Spleen (tissue), 11 donors: ENCODE results near the gene NECTIN3. TPM values are rescaled to one million over a fixed set of nuclear protein-coding genes. Genes with fewer than 3 reads are reported as not detected.

Experiments
- DNase-seq: peaks from one replicate; pipeline ENCODE4 v3.0.0-alpha.2; 2020
- H3K27ac ChIP-seq, 8 donors: fragments of 200-600 bp; sonication (generic) in 7 of 8; 1 replicate in 4 of 8; 2 replicates in 4 of 8; pipeline versions ENCODE4 v1.5.0 to v1.8.0; 2016 to 2021; ENCODE audit warnings: inconsistent platforms in 4 of 8, mild to moderate bottlenecking in 4 of 8, moderate library complexity in 1 of 8
- H3K27me3 ChIP-seq, 7 donors: fragments of 200-600 bp; sonication (generic) in 6 of 7; replicated peaks in 1 of 7; 1 replicate in 4 of 7; 2 replicates in 3 of 7; pipeline versions ENCODE4 v1.5.0 to v1.8.0; 2016 to 2021; ENCODE audit warnings: inconsistent platforms in 3 of 7, mild to moderate bottlenecking in 1 of 7
- H3K36me3 ChIP-seq, 6 donors: fragments of 200-600 bp; sonication (generic) in 5 of 6; 1 replicate in 4 of 6; 2 replicates in 2 of 6; pipeline versions ENCODE4 v1.5.0 to v1.8.0; 2016 to 2021; ENCODE audit warnings: inconsistent platforms in 2 of 6
- H3K4me1 ChIP-seq, 6 donors: fragments of 200-600 bp; sonication (generic) in 5 of 6; 1 replicate in 3 of 6; 2 replicates in 3 of 6; pipeline versions ENCODE4 v1.5.0 to v1.8.0; 2016 to 2021; ENCODE audit warnings: inconsistent platforms in 3 of 6
- H3K4me3 ChIP-seq, 8 donors: fragments of 200-600 bp; sonication (generic) in 7 of 8; 1 replicate in 4 of 8; 2 replicates in 4 of 8; pipeline versions ENCODE4 v1.5.0 to v1.8.0; 2016 to 2021; ENCODE audit warnings: inconsistent platforms in 4 of 8, mild to moderate bottlenecking in 4 of 8, moderate library complexity in 2 of 8
- H3K9me3 ChIP-seq, 8 donors: fragments of 200-600 bp; sonication (generic) in 7 of 8; 1 replicate in 4 of 8; 2 replicates in 4 of 8; pipeline versions ENCODE4 v1.5.0 to v1.8.0; 2016 to 2021; ENCODE audit warnings: inconsistent platforms in 4 of 8
- POLR2A ChIP-seq, 3 donors: fragments of 450-650 bp; IDR thresholded peaks; one replicate each; pipeline ENCODE4 v1.5.1; 2017; ENCODE audit warnings: antibody characterized with exemption in 3 of 3, mild to moderate bottlenecking in 1 of 3
- POLR2AphosphoS5 ChIP-seq, 3 donors: sonication (generic); formaldehyde crosslinking; IDR thresholded peaks; one replicate each; pipeline ENCODE4 v1.5.1; 2017; ENCODE audit warnings: antibody characterized with exemption in 3 of 3
- WGBS, 5 donors: extraction: QIAGEN DNeasy Blood & Tissue Kit in 3 of 5; methylation state at CpG; one replicate each; pipeline versions ENCODE4 v1.1.5 to v1.1.7; 2013 to 2018; 5-methylcytosine and 5-hydroxymethylcytosine counted together
- intact Hi-C: fragments of 100-400 bp; cut with DNase I; formaldehyde crosslinking; loops from one replicate; pipeline ENCODE4 v1.15.0; 2023; ENCODE audit warnings: low total_unique reads
- polyA plus RNA-seq, 3 donors: library from polyadenylated mRNA; stranded (reverse); fragments of 200-250 nt; gene quantifications; one replicate each; pipeline ENCODE4 v1.2.1, GENCODE V29; 2013
- total RNA-seq, 7 donors: library from RNA; depleted of rRNA in 3 of 7; stranded (reverse); fragments of >200 nt in 3 of 7; fragmentation: NEBNext Ultra II Directional in 4 of 7; extraction: Animal tissue kit (Norgen Biotek cat#: 25700) in 4 of 7; gene quantifications; one replicate each; pipeline versions ENCODE4 v1.1.0 to v1.2.1, GENCODE V29; 2016 to 2021
- TF ChIP-seq, protein P1 (sequence below), 11 experiments: fragments of 200-600 bp in 7 of 11; fragments of 450-650 bp in 4 of 11; sonication (generic) in 4 of 11; IDR thresholded peaks in 8 of 11; conservative IDR thresholded peaks in 3 of 11; 1 replicate in 7 of 11; 2 replicates in 4 of 11; pipeline versions ENCODE4 v1.4.0 to v1.8.0; 2016 to 2021; ENCODE audit warnings: antibody characterized with exemption in 11 of 11, inconsistent platforms in 4 of 11, mild to moderate bottlenecking in 1 of 11
- donor health status: healthy with polysubstance abuse.
- donor health status: DM: no; HTN: no; CAD: no; lungs with moderate emphysema.
- donor health status: DM: no; HTN: no; CAD: no.
- donor health status: Bipolar disorder and iron deficiency.
- donor health status: healthy.
- donor health status: DM: no; HTN: no; CAD: no.
- donor health status: DM: yes; HTN: yes; CAD: no.

Gene NECTIN3
- total and polyA plus RNA-seq, 10 donors = 0.43 to 12.5 (median 7.3) TPM

DNA sequence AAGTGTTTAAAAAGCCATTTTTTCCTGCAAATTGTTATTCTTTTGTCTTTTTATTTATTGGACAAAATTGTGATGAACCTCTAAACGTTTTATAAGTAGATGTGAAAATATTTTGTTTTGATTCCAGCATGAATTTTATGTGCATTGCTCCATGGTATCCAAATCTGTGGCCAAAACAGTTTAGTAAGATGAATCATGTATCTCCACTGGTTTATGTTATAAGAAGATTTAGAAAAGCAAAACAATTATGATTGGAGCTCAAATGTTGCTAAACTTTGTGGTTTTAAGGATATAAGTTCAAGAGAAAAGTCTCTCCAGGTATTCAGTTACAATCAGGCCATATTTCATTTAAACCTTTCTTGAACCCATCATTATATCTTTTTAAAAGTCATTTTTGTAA lies 80.9 kb downstream of the NECTIN3 start:
- TF ChIP-seq POLR2A (IDR thresholded peaks at IDR 0.05) (no peak), POLR2AphosphoS5 (IDR thresholded peaks at IDR 0.05) (no peak)
- TF ChIP-seq, protein P1, sequence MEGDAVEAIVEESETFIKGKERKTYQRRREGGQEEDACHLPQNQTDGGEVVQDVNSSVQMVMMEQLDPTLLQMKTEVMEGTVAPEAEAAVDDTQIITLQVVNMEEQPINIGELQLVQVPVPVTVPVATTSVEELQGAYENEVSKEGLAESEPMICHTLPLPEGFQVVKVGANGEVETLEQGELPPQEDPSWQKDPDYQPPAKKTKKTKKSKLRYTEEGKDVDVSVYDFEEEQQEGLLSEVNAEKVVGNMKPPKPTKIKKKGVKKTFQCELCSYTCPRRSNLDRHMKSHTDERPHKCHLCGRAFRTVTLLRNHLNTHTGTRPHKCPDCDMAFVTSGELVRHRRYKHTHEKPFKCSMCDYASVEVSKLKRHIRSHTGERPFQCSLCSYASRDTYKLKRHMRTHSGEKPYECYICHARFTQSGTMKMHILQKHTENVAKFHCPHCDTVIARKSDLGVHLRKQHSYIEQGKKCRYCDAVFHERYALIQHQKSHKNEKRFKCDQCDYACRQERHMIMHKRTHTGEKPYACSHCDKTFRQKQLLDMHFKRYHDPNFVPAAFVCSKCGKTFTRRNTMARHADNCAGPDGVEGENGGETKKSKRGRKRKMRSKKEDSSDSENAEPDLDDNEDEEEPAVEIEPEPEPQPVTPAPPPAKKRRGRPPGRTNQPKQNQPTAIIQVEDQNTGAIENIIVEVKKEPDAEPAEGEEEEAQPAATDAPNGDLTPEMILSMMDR (IDR thresholded peaks at IDR 0.05 in 8 of 11, conservative IDR thresholded peaks at IDR 0.05 in 3 of 11) = no peak
- intact Hi-C loops = no loop called here
- Histone ChIP-seq H3K27ac (no peak overlapping the region), H3K9me3 (no peaks in the 10 kb centered on the region), H3K36me3 (peaks cover 0 to 5% (median 0%) of the 10 kb centered on the region in 6 donors), H3K4me3 (no peak overlapping the region), H3K4me1 (no peaks in the 10 kb centered on the region), H3K27me3 (no peaks in the 10 kb centered on the region)
- no peak for DNase-seq
- WGBS, 5 donors = 37 to 52% (median 42%) methylated on average over 1 of the region's 1 CpG

DNA sequence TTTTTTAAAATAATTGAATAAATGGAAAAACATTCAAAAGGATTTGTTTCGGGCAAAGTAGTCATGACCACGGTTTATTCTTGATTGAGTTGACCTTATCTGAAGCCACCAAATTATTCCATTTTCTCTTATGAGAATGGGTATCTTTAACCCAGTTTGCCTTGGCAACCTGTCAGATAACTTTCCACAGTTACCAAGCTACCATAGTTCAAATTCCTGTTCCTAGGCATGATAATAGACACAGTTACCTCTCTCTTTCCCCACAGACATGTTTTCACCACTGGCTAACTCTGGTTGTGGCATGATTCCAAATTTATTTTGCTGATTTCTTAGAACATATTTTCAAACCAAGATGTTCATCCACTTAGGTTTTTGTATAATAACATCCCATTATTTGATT lies 84.9 kb downstream of the NECTIN3 start:
- intact Hi-C loops = no loop called here
- no peaks in the 10 kb centered on the region for H3K9me3 ChIP-seq
- H3K36me3 ChIP-seq = peaks cover 0 to 5% (median 0%) of the 10 kb centered on the region in 6 donors
- H3K27me3 ChIP-seq = no peaks in the 10 kb centered on the region
- TF ChIP-seq, protein P1 (IDR thresholded peaks at IDR 0.05 in 8 of 11, conservative IDR thresholded peaks at IDR 0.05 in 3 of 11) = no peak
- no peak for TF ChIP-seq POLR2A (IDR thresholded peaks at IDR 0.05)
- no peak for TF ChIP-seq POLR2AphosphoS5 (IDR thresholded peaks at IDR 0.05)
- no peak overlapping the region for H3K27ac ChIP-seq
- H3K4me3 ChIP-seq = no peak overlapping the region
- 91 to 98% (median 94%) methylated on average over 2 of the region's 2 CpGs for WGBS, 5 donors
- no peak for DNase-seq
- H3K4me1 ChIP-seq = no peaks in the 10 kb centered on the region

DNA sequence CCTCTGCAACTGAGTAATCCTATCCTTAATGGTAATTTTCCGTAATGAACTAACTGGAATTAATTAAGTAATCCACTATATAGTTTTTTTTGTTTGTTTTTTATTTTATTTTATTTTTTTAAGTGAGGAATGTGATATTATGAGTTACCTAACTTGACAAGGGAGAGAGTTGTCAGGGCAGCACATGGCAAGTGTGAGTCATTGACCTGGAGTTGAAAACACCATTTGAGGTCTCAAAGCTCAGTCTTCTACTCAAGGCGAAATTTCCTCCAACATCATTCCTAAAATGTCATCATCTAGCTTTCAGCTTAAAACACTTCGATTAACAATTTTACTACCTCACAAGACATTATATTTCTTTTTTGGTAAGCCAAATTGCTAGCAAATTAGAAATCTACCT lies 87.8 kb downstream of the NECTIN3 start:
- H3K27me3 ChIP-seq = no peaks in the 10 kb centered on the region
- TF ChIP-seq POLR2A (IDR thresholded peaks at IDR 0.05) (no peak), POLR2AphosphoS5 (IDR thresholded peaks at IDR 0.05) (no peak)
- TF ChIP-seq, protein P1 (IDR thresholded peaks at IDR 0.05 in 8 of 11, conservative IDR thresholded peaks at IDR 0.05 in 3 of 11) = no peak
- peaks cover 0 to 5% (median 0%) of the 10 kb centered on the region in 6 donors for H3K36me3 ChIP-seq
- intact Hi-C loops = no loop called here
- no peaks in the 10 kb centered on the region for H3K9me3 ChIP-seq
- H3K4me3 ChIP-seq = no peak overlapping the region
- WGBS, 5 donors = 87 to 93% (median 89%) methylated on average over 3 of the region's 3 CpGs
- no peak for DNase-seq
- no peaks in the 10 kb centered on the region for H3K4me1 ChIP-seq
- no peak overlapping the region for H3K27ac ChIP-seq

DNA sequence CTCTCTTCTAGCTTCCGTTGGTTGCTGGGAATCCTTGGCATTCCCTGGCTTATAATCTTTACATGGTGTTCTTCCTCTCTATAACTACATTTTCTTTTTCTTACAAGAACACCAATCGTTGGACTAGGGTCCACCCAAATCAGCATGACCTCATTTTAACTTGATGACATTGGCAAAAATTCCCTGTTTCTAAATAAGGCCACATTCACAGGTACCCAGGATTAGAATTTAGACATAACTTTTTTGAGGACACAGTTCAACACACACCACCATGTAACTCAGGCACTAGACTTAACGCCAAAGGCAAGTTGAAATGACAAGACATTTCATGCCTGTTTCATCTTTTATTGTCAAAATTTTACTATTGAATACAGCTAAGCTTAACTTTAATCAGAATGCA lies 93.0 kb downstream of the NECTIN3 start:
- no peak for DNase-seq
- Histone ChIP-seq H3K36me3 (no peaks in the 10 kb centered on the region), H3K4me3 (no peak overlapping the region), H3K27me3 (no peaks in the 10 kb centered on the region), H3K27ac (no peak overlapping the region), H3K9me3 (no peaks in the 10 kb centered on the region), H3K4me1 (no peaks in the 10 kb centered on the region)
- intact Hi-C loops = no loop called here
- 82 to 94% (median 90%) methylated on average over 3 of the region's 3 CpGs for WGBS, 5 donors
- TF ChIP-seq POLR2AphosphoS5 (IDR thresholded peaks at IDR 0.05) (no peak), POLR2A (IDR thresholded peaks at IDR 0.05) (no peak)
- TF ChIP-seq, protein P1 (IDR thresholded peaks at IDR 0.05 in 8 of 11, conservative IDR thresholded peaks at IDR 0.05 in 3 of 11) = no peak
